ENCODE data around the gene KLHL3. TPM values are rescaled to one million over a fixed set of nuclear protein-coding genes. Genes with fewer than 3 reads are reported as not detected.
"Not testable (repeated sequence)": the region's sequence is repeated elsewhere in the genome, so short reads cannot be mapped to it uniquely, and the experiment has no call there.

KLHL3 gene
- total and polyA plus RNA-seq, 10 donors, result 1.3 to 17.9 (median 9.5) TPM

DNA sequence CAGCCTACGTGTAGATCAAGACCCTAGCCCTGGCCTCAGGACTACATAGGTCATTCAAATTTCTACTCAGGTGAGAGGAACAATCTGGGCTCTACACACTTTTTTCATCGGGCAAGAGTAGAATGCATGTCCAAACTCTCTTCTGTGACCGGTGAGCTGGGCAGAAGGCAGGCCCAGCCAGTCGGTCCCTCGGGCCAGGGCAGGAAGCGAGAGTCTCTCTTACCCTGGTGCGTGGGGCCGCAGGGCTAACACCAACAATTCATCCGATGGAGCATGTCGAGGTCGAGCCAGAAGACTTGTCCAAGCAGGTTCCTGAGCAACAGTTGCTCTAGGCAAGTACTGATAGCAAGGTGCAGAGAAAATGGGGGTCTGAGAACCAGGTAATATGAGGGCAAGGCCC lies 88.5 kb downstream of the KLHL3 start:
- no peak for DNase-seq
- no peaks in the 10 kb centered on the region for H3K4me1 ChIP-seq
- no peaks in the 10 kb centered on the region for H3K27me3 ChIP-seq (replicated peaks in 1 of 7)
- 88 to 97% (median 96%) methylated on average over 11 of the region's 11 CpGs for WGBS, 5 donors
- no peak overlapping the region for H3K4me3 ChIP-seq
- H3K36me3 ChIP-seq, result peaks cover 0 to 15% (median 2%) of the 10 kb centered on the region in 6 donors
- H3K9me3 ChIP-seq, result peaks cover 0 to 12% (median 0%) of the 10 kb centered on the region in 8 donors
- H3K27ac ChIP-seq, result no peak overlapping the region
- no peak for TF ChIP-seq POLR2A (IDR thresholded peaks at IDR 0.05)
- no peak for TF ChIP-seq POLR2AphosphoS5 (IDR thresholded peaks at IDR 0.05)
- TF ChIP-seq, protein P1, sequence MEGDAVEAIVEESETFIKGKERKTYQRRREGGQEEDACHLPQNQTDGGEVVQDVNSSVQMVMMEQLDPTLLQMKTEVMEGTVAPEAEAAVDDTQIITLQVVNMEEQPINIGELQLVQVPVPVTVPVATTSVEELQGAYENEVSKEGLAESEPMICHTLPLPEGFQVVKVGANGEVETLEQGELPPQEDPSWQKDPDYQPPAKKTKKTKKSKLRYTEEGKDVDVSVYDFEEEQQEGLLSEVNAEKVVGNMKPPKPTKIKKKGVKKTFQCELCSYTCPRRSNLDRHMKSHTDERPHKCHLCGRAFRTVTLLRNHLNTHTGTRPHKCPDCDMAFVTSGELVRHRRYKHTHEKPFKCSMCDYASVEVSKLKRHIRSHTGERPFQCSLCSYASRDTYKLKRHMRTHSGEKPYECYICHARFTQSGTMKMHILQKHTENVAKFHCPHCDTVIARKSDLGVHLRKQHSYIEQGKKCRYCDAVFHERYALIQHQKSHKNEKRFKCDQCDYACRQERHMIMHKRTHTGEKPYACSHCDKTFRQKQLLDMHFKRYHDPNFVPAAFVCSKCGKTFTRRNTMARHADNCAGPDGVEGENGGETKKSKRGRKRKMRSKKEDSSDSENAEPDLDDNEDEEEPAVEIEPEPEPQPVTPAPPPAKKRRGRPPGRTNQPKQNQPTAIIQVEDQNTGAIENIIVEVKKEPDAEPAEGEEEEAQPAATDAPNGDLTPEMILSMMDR (IDR thresholded peaks at IDR 0.05 in 8 of 11, conservative IDR thresholded peaks at IDR 0.05 in 3 of 11), result no peak
- intact Hi-C loops (cut with DNase I; ENCODE audit: low total_unique reads), result no loop called here

DNA sequence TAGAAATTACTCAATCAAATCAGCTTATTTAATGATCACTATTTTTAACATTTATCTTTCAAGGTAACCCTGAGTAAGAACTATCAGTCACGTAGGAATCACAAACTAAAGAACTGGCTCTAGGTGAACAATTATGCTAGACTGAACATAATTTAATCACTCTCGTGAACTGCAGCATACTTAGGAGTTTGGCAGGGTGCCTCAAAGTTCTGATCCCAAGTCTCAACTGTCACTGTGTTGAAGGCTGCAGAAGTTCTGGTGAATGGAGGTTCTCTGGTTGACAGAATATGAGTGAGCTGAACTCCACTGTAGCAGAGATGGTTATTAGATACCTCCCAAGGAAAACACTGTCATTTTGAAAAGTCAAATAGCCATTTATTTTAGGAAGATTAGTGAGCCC lies 89.1 kb downstream of the KLHL3 start:
- 87 to 95% (median 91%) methylated on average over 2 of the region's 2 CpGs for WGBS, 5 donors
- H3K36me3 ChIP-seq, result peaks cover 0 to 15% (median 2%) of the 10 kb centered on the region in 6 donors
- no peak overlapping the region for H3K27ac ChIP-seq
- H3K9me3 ChIP-seq, result peaks cover 0 to 12% (median 0%) of the 10 kb centered on the region in 8 donors
- no peak for DNase-seq
- no peaks in the 10 kb centered on the region for H3K27me3 ChIP-seq (replicated peaks in 1 of 7)
- no peaks in the 10 kb centered on the region for H3K4me1 ChIP-seq
- intact Hi-C loops (cut with DNase I; ENCODE audit: low total_unique reads), result no loop called here
- H3K4me3 ChIP-seq, result no peak overlapping the region
- TF ChIP-seq POLR2A (IDR thresholded peaks at IDR 0.05) (no peak), POLR2AphosphoS5 (IDR thresholded peaks at IDR 0.05) (no peak)
- TF ChIP-seq, protein P1 (IDR thresholded peaks at IDR 0.05 in 8 of 11, conservative IDR thresholded peaks at IDR 0.05 in 3 of 11), result no peak

DNA sequence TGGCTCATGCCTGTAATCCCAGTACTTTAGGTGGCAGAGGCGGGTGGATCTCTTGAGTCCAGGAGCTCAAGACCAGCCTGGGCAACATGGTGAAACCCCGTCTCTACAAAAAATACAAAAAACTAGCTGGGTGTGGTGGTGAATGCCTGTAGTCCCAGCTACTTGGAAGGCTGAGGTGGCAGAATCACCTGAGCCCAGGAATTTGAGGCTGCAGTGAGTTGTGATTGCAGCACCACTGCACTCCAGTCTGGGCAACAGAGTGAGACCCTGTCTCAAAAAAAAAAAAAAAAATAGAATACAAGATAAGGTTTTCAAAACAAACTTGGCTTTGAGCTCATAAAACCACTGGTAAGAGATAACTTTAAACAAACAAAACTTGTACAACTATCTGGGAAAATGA lies 92.8 kb downstream of the KLHL3 start:
- Histone ChIP-seq H3K36me3 (peaks cover 0 to 20% (median 5%) of the 10 kb centered on the region in 6 donors), H3K9me3 (peaks cover 0 to 12% (median 0%) of the 10 kb centered on the region in 8 donors)
- H3K27ac ChIP-seq; H3K4me3 ChIP-seq; intact Hi-C loops (cut with DNase I; ENCODE audit: low total_unique reads); H3K27me3 ChIP-seq (replicated peaks in 1 of 7); DNase-seq; H3K4me1 ChIP-seq: not testable (repeated sequence)
- 93 to 100% (median 96%) methylated on average over 2 of the region's 2 CpGs for WGBS, 5 donors

DNA sequence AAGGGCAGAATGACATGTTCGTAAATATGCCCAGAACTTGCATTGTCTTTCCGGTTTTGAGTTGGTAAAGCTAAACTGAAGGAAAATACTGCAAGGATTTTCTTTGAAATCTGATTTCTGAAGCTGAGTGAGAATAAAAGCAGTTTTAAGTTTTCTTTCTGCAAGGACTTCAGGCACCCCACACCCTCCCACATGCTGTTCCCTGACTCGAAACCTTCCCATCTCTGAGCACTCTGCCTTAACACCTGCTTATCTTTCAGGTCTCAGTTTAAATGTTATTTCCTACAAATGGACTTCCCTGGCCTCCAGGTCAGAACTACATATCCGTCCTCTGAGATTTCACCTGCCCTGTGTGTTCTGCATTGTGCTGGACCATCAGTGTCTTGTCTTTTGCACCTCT lies 93.8 kb downstream of the KLHL3 start:
- Histone ChIP-seq H3K36me3 (peaks cover 0 to 25% (median 6%) of the 10 kb centered on the region in 6 donors), H3K4me3 (no peak overlapping the region), H3K9me3 (peaks cover 0 to 15% (median 4%) of the 10 kb centered on the region in 8 donors), H3K27ac (no peak overlapping the region), H3K4me1 (no peaks in the 10 kb centered on the region), H3K27me3 (replicated peaks in 1 of 7) (no peaks in the 10 kb centered on the region)
- 84 to 93% (median 89%) methylated on average over 4 of the region's 4 CpGs for WGBS, 5 donors
- intact Hi-C loops (cut with DNase I; ENCODE audit: low total_unique reads), result no loop called here
- TF ChIP-seq POLR2A (IDR thresholded peaks at IDR 0.05), result no peak
- TF ChIP-seq POLR2AphosphoS5 (IDR thresholded peaks at IDR 0.05), result no peak
- TF ChIP-seq, protein P1 (IDR thresholded peaks at IDR 0.05 in 8 of 11, conservative IDR thresholded peaks at IDR 0.05 in 3 of 11), result no peak
- no peak for DNase-seq

DNA sequence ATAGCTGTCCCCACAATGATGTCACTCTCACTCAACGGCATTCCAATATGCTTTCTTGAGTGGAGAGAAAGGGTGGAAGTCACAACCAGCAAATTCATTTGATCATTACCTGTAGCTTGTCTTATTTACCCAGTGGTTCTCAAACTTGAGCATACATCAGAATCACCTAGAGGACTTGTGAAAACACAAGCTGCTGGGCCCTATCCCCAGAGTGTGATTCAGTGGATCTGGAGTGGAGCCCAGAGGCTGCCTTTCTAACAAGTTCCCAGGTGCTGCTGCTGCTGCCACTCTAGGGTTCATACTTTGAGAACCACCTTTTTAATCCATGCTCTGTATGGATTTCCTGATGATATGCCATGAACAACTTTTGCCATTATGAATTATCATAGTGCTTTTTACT lies 94.7 kb downstream of the KLHL3 start:
- intact Hi-C loops (cut with DNase I; ENCODE audit: low total_unique reads), result no loop called here
- peaks cover 0 to 26% (median 6%) of the 10 kb centered on the region in 6 donors for H3K36me3 ChIP-seq
- H3K27me3 ChIP-seq (replicated peaks in 1 of 7), result no peaks in the 10 kb centered on the region
- no peak overlapping the region for H3K27ac ChIP-seq
- H3K4me1 ChIP-seq, result no peaks in the 10 kb centered on the region
- WGBS, 5 donors, result 85 to 98% (median 93%) methylated on average over 1 of the region's 1 CpG
- no peak overlapping the region for H3K4me3 ChIP-seq
- H3K9me3 ChIP-seq, result peaks cover 0 to 14% (median 4%) of the 10 kb centered on the region in 8 donors
- no peak for DNase-seq
- TF ChIP-seq, protein P1 (IDR thresholded peaks at IDR 0.05 in 8 of 11, conservative IDR thresholded peaks at IDR 0.05 in 3 of 11), result no peak
- TF ChIP-seq POLR2A (IDR thresholded peaks at IDR 0.05) (no peak), POLR2AphosphoS5 (IDR thresholded peaks at IDR 0.05) (no peak)
